Caco-2 (cell line): ENCODE data around the gene CD200R1. TPM values are rescaled to one million over a fixed set of nuclear protein-coding genes. Genes with fewer than 3 reads are reported as not detected.
"Not testable (repeated sequence)": the region's sequence is repeated elsewhere in the genome, so short reads cannot be mapped to it uniquely, and the experiment has no call there.

Experiments used
- BruUV-seq: library from RNA; stranded (reverse); fragments of 400-500 nt; replicated peaks from 2 replicates; lab custom pipeline; 2021; lab: Mats Ljungman, UMichigan
- CTCF ChIA-PET: fragments of 300-600 bp; sonication (Branson Sonifier 250); formaldehyde crosslinking; loops from one replicate; lab custom pipeline; 2022; ENCODE audit warnings: antibody characterized with exemption; lab: Charles Lee
- POLR2A ChIA-PET: fragments of 300-600 bp; sonication (Branson Sonifier 250); formaldehyde crosslinking; loops from one replicate; lab custom pipeline; 2022; ENCODE audit warnings: antibody characterized with exemption; lab: Charles Lee
- DNase-seq, 2 experiments: peaks; one replicate each; pipeline versions ENCODE4 v3.0.0 to v3.0.0-alpha.2; 2020 to 2022
- H3K27me3 ChIP-seq: replicated peaks from 2 replicates; pipeline ENCODE4 v1.6.0; 2011; ENCODE audit warnings: low read length; ENCODE audit not compliant: control insufficient read depth, insufficient read depth
- H3K36me3 ChIP-seq: 2 replicates; pipeline ENCODE4 v1.5.1; 2011; ENCODE audit warnings: low read length; ENCODE audit not compliant: control insufficient read depth, insufficient read depth
- H3K4me1 ChIP-seq: fragments of 250-450 bp; sonication (Bioruptor Pico); 2 replicates; pipeline ENCODE4 v1.5.1; 2020; ENCODE audit warnings: mild to moderate bottlenecking
- H3K4me3 ChIP-seq: 2 replicates; pipeline ENCODE4 v1.5.1; 2011; ENCODE audit warnings: low read depth, mild to moderate bottlenecking, control low read depth, low read length
- H3K9me3 ChIP-seq: fragments of 250-450 bp; sonication (Bioruptor Pico); 2 replicates; pipeline ENCODE4 v1.5.1; 2020; ENCODE audit warnings: mild to moderate bottlenecking, moderate library complexity
- H3K27ac Mint-ChIP-seq: one replicate; pipeline ENCODE4 v1.8.0; 2022; ENCODE audit warnings: mixed read lengths; ENCODE audit not compliant: unreplicated experiment
- H3K27me3 Mint-ChIP-seq: one replicate; pipeline ENCODE4 v1.8.0; 2022; ENCODE audit warnings: mixed read lengths; ENCODE audit not compliant: insufficient read depth, unreplicated experiment
- H3K36me3 Mint-ChIP-seq: one replicate; pipeline ENCODE4 v1.8.0; 2022; ENCODE audit warnings: mild to moderate bottlenecking, mixed read lengths; ENCODE audit not compliant: insufficient read depth, unreplicated experiment
- H3K4me1 Mint-ChIP-seq: one replicate; pipeline ENCODE4 v1.8.0; 2022; ENCODE audit warnings: low read depth, mixed read lengths; ENCODE audit not compliant: unreplicated experiment
- H3K4me3 Mint-ChIP-seq: one replicate; pipeline ENCODE4 v1.8.0; 2022; ENCODE audit warnings: mild to moderate bottlenecking, moderate library complexity, mixed read lengths; ENCODE audit not compliant: unreplicated experiment
- H3K9me3 Mint-ChIP-seq: one replicate; pipeline ENCODE4 v1.8.0; 2022; ENCODE audit warnings: mixed read lengths; ENCODE audit not compliant: unreplicated experiment
- intact Hi-C: fragments of 100-400 bp; cut with micrococcal nuclease; formaldehyde crosslinking; loops from one replicate; pipeline ENCODE4 v1.10.0; 2022; ENCODE audit not compliant: unreplicated experiment
- total RNA-seq: library from RNA; stranded (reverse); gene quantifications from 2 replicates; pipeline ENCODE4 v1.2.3, GENCODE V29; 2022
- TF ChIP-seq, protein P1 (sequence below), 2 experiments: fragments of 200-600 bp in 1 of 2; IDR thresholded peaks; 1 replicate in 1 of 2; 2 replicates in 1 of 2; pipeline versions ENCODE4 v1.5.1 to v1.8.0; 2011 to 2022; ENCODE audit warnings: antibody characterized with exemption in 1 of 2, control low read depth in 1 of 2, inconsistent platforms in 1 of 2, low read depth in 1 of 2, low read length in 1 of 2, mild to moderate bottlenecking in 1 of 2, moderate library complexity in 1 of 2; ENCODE audit not compliant: insufficient read depth in 1 of 2, severe bottlenecking in 1 of 2, unreplicated experiment in 1 of 2

Gene CD200R1
- total RNA-seq, 1 experiment from 2014 or later: 0.11 TPM

GRCh38 chr3:112925969-112926368, 48.9 kb downstream of the CD200R1 start:
- Mint-ChIP-seq H3K9me3 (no peaks in the 10 kb centered on the region), H3K27me3 (no peaks in the 10 kb centered on the region), H3K36me3 (no peaks in the 10 kb centered on the region), H3K27ac (no peak overlapping the region), H3K4me1 (no peaks in the 10 kb centered on the region), H3K4me3 (no peak overlapping the region)
- BruUV-seq: no TSS peak
- ChIA-PET POLR2A (no interaction called here), CTCF (no interaction called here)
- Histone ChIP-seq H3K27me3 (no peaks in the 10 kb centered on the region), H3K4me1 (no peaks in the 10 kb centered on the region), H3K36me3 (no peaks in the 10 kb centered on the region), H3K9me3 (no peaks in the 10 kb centered on the region), H3K4me3 (no peak overlapping the region)
- intact Hi-C loops: no loop called here
- no peak for DNase-seq
- TF ChIP-seq, protein P1, sequence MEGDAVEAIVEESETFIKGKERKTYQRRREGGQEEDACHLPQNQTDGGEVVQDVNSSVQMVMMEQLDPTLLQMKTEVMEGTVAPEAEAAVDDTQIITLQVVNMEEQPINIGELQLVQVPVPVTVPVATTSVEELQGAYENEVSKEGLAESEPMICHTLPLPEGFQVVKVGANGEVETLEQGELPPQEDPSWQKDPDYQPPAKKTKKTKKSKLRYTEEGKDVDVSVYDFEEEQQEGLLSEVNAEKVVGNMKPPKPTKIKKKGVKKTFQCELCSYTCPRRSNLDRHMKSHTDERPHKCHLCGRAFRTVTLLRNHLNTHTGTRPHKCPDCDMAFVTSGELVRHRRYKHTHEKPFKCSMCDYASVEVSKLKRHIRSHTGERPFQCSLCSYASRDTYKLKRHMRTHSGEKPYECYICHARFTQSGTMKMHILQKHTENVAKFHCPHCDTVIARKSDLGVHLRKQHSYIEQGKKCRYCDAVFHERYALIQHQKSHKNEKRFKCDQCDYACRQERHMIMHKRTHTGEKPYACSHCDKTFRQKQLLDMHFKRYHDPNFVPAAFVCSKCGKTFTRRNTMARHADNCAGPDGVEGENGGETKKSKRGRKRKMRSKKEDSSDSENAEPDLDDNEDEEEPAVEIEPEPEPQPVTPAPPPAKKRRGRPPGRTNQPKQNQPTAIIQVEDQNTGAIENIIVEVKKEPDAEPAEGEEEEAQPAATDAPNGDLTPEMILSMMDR (IDR thresholded peaks at IDR 0.05; ENCODE audit: insufficient read depth in 1 of 2, low read depth in 1 of 2, low read length in 1 of 2, severe bottlenecking in 1 of 2, unreplicated experiment in 1 of 2): no peak

- H3K4me3 ChIP-seq: no peak overlapping the region
- Mint-ChIP-seq H3K9me3 (no peaks in the 10 kb centered on the region), H3K36me3 (no peaks in the 10 kb centered on the region), H3K27me3 (no peaks in the 10 kb centered on the region), H3K4me3 (no peak overlapping the region), H3K27ac (no peak overlapping the region), H3K4me1 (no peaks in the 10 kb centered on the region)
- ChIA-PET POLR2A (no interaction called here), CTCF (no interaction called here)
- BruUV-seq: no TSS peak
- no peaks in the 10 kb centered on the region for H3K4me1 ChIP-seq
- DNase-seq: no peak
- intact Hi-C loops: no loop called here
- TF ChIP-seq, protein P1 (IDR thresholded peaks at IDR 0.05; ENCODE audit: insufficient read depth in 1 of 2, low read depth in 1 of 2, low read length in 1 of 2, severe bottlenecking in 1 of 2, unreplicated experiment in 1 of 2): no peak
- no peaks in the 10 kb centered on the region for H3K9me3 ChIP-seq
- H3K36me3 ChIP-seq: no peaks in the 10 kb centered on the region
- H3K27me3 ChIP-seq: no peaks in the 10 kb centered on the region
Observed at GRCh38 chr3:112925560-112925959, 49.3 kb downstream of the CD200R1 start.

GRCh38 chr3:112919541-112919940, 55.4 kb downstream of the CD200R1 start:
- H3K27ac Mint-ChIP-seq, H3K27me3 Mint-ChIP-seq, H3K27me3 ChIP-seq, H3K4me3 ChIP-seq, CTCF ChIA-PET, H3K36me3 ChIP-seq, POLR2A ChIA-PET, H3K4me1 Mint-ChIP-seq, H3K9me3 ChIP-seq, H3K4me3 Mint-ChIP-seq, H3K4me1 ChIP-seq, intact Hi-C loops, BruUV-seq, DNase-seq, H3K36me3 Mint-ChIP-seq: not testable (repeated sequence)
- H3K9me3 Mint-ChIP-seq: peaks cover 19% of the 10 kb centered on the region

GRCh38 chr3:112908252-112908651, 66.7 kb downstream of the CD200R1 start:
- TF ChIP-seq, protein P1 (IDR thresholded peaks at IDR 0.05; ENCODE audit: insufficient read depth in 1 of 2, low read depth in 1 of 2, low read length in 1 of 2, severe bottlenecking in 1 of 2, unreplicated experiment in 1 of 2): no peak
- no peaks in the 10 kb centered on the region for H3K36me3 Mint-ChIP-seq
- Histone ChIP-seq H3K9me3 (no peaks in the 10 kb centered on the region), H3K4me1 (no peaks in the 10 kb centered on the region), H3K4me3 (no peak overlapping the region), H3K36me3 (no peaks in the 10 kb centered on the region), H3K27me3 (no peaks in the 10 kb centered on the region)
- H3K9me3 Mint-ChIP-seq: peaks cover 11% of the 10 kb centered on the region
- ChIA-PET CTCF (no interaction called here), POLR2A (no interaction called here)
- H3K27me3 Mint-ChIP-seq: no peaks in the 10 kb centered on the region
- intact Hi-C loops: no loop called here
- H3K27ac Mint-ChIP-seq: no peak overlapping the region
- no peak overlapping the region for H3K4me3 Mint-ChIP-seq
- BruUV-seq: no TSS peak
- DNase-seq: no peak
- no peaks in the 10 kb centered on the region for H3K4me1 Mint-ChIP-seq
